GM18873 (cell line): Measurements from ENCODE around the gene DDX5.

Experiments
- ATAC-seq: cut with Tn5 transposase; IDR thresholded peaks from one replicate; pipeline ENCODE4 v1.9.1; 2021; ENCODE audit warnings: mild to moderate bottlenecking, moderate library complexity, moderate number of reproducible peaks; ENCODE audit not compliant: unreplicated experiment, low FRiP score

DDX5 gene

DNA sequence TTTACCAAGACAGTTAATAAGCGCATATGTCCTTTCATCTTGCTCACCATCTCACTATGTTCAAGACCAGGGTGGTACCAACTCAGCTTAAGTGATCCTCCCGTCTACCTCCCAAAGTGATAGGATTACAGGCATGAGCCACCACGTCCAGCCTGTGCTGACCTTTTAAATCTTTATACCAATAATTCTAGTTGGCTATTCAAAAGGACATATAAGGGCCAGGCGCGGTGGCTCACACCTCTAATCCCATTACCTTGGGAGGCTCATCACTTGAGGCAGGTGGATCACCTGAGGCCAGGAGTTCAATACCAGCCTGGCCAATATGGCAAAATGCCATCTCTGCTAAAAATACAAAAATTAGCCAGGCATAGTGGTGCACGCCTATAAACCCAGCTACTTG is 3.1 kb upstream of the DDX5 start:
- ATAC-seq = no peak

DNA sequence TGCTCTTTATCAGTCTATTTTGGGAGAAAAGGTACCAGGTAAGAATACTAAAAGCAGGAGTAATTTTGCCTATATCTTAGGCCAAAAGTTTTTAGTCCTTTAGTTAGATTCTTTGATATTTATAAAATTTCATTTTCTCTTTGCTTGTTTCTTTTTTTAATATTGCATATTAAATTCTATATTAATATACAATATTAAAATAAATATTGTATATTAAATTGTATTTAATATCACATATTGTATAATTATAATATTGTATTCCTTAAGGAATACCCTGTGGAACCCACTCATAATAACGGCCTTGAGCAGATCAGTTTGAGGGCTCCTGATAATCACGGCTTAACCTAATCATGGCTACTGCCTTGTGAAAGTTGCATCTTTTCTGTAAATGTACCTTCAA is 2.6 kb upstream of the DDX5 start:
- ATAC-seq = no peak

DNA sequence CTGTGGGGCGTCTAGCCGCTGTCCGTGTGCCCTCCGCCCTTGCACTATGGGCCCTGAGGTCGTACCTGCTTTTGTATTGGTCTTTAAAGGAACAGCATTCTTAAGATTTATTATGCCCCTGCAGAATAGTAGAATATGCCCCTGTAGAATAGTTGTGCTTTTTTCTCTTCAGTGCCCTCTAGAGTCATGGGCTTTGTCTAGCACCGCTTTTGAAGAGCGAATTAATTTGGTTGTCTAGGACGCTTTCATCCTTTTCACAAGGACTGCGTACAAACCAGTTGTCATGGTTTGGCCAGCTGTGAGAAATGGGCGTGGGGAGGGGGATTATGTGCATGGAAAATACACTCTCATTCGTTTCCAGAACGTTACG is 1.3 kb upstream of the DDX5 start:
- ATAC-seq = no peak

DNA sequence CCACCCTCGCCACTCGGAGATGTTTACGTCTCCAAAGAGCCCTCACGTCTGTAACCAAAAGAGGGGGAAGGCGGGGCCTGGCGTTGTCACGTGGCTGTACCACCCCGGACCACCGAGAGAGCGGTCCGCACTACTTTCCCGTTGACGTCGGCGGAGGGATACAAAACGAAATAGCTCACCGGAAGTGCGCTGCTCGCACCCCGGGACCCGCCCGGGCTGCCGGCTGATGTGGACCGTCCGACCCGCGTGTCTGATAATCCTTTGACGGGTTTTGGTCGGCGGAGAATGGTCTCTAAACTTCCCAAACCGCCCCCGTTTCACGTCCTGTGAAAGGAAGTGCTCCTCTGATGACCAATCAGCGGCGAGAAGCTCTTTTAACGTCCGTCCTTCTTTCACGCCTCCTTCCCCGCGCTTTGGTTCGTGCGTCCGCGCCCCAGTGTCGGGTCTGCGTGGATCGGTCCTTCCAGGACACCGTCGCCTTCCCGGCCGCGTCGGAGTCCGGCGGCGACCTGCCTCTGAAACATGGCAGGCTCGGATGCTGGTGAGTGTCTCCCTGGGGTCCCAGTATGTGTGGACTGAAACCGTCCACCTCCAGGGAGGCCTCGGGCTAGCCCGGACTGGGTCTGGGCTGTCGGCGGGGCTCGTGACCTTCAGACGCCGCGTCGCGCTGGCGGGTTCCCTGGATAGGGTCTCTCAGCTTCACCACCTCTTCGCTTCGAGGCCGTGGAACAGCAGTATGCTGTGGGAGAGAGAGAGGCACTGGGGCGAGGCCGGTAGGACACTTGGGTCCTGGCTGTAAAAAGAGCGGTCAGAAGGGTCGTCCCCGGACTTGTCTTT is 705 bp upstream of the DDX5 start, which contains the start of gene CEP95:
Gene CEP95 (plus strand): TSS at position 402 of the 837 bp plus-strand sequence. CDS start 121 bp downstream, at position 523.
- ATAC-seq = peak; percentile 46

DNA sequence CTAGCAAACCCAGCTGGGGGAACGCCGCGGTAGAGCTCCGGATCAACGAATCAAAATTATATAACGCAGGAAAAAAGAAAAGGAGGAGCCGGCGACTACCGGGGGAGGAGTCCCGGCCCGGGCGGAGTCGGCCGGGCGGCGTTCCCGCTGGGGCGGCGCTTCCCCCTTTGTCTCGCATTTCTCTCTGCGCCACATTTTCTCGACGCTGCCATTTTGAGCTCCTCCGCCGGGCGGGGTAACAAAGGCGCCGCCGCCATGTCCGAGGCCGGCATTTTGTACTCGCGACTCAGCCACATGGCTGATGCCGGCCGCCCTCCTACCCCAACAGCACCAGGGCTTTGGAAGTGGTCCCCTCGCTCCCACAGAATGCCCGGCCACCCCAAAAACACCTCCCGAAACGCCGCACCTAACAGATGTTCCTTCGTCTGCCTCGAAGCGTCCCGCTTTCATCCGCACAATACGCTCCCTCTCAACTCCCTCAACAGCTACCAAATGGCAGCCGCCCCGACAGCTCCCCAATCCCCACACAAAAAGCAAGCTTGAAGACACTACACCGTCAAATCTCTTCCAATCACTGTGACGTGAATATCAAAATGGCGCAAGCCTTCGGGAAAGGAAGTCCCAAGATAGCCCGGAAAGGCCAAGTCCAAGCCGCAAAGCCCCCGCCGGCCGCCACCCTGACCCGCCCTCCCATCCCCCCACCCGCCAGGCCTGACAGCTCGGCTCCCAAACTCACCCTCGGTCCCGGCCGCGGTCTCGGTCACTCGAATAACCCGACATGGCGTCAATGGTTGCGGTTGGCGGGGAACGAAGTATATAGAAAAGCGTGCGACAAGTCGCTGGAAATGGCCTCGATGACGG is 519 bp downstream of the DDX5 start:
- ATAC-seq = peak; percentile 0

DNA sequence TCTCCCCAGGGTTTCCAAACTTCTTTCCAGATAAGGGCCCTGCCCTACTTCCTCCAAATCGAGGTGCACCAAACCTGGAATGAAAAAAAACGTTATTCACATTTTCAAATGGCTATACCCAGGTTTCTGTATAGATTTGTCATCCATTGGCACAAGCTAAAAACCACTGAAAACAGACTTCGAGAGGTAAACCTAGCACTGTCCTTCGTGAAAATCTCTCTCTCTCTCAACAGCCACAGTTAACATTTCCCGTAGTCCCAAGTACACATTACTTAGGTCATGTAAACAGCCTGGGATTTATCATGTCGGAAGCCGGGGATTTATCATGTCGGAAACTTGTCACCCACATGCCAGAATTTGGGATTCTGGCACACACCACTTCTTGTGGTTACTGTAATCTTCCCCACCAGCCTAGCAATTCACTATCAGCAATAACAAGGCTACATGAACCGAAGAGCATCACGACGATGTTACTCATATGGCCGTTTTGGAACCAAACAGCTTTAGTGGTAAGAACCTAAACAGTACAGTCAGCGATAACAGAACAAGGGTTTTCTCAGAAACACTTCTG is 1.2 kb downstream of the DDX5 start:
- no peak for ATAC-seq

DNA sequence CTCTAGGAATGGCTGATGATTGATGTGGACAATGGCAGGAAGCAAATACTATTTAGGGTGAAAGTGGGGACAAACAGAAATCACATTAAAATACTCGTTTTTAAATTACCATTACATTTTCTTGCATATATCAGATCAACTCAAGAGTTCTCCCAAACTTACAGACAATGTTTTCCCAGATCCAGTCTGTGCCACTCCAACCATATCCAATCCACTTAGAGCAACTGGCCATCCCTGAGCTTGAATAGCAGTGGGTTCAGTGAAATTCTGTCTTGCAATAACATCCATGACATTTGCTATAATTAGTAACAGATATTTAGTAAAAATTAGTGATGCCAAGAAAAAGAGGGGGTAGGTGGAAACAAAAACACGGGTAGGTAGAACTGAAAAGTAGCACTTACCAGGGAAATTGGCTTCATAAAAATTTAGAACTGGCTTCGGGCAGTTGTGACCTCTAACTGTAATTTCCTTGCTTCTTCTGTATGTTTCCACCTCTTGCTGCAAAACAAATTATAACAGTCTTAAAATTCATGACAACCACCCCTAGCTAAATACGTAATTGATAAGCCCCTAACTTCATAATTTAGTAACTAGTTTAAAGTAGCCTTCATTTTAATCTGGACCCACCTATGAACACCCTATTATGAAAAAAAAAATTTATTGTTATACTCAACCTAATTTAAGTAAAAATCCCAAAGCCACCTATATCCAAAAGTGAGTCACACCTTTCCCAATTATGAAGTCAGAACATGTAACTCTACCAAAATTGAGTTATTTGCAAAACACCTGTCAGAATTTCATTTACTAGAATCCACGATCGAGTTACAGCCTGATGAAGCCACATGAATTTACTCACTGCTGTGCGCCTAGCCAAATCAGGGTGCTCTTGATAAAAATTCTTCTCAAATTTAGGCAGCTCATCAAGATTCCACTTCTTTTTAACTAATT is 2.0 kb downstream of the DDX5 start:
- no peak for ATAC-seq

DNA sequence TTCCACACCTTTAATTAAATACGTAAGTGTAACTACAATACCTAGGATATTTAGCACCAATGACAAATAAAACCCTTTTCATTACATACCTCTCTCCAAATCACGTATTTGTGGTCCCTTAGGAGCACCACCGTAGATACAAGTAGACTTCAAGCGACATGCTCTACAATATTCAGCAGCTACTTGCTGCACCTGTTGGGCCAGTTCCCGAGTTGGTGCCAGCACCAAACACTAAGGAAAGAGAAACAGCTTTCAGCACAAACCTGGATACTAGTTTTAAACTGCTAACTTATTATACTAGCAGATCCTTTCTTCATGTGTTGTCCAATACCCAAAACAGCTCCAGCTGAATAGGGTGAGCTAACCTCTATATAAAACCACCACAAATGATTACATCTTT is 2.7 kb downstream of the DDX5 start:
- no peak for ATAC-seq

DNA sequence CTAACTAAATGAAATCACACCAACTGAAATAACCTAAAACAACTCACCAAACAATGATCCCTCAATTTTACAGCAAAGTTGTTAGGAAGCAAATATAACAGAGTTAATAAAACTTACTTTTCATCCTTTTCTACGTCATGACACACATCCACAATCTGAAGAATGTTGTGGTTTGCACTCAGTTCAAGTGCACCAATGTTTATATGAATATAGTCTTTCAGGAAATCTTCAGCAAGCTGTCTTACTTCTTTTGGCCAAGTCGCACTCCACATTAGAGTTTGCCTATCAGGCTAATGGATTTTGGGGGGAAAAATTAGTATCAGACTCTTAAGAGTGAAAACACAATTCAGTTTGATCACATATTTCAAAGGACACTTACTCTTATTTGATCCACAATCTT is 3.3 kb downstream of the DDX5 start:
- ATAC-seq = no peak

DNA sequence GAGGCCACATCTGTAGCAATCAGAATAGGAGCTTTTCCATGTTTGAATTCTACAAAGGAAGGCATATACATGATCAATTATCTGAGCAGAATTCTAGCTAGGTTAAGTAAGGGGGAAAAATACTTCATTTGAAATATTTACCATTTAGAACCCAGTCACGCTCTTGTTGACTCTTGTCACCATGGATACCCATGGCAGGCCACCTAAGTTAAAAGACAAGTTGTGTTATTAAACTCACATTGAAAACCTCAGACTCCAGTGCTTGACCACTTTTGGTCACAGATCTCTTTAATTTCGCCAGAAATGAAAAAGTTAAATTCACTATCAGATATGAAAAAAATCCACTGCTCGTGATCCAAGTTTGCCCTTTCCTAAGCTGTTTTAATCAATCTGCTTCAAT is 4.1 kb downstream of the DDX5 start:
- ATAC-seq = no peak

DNA sequence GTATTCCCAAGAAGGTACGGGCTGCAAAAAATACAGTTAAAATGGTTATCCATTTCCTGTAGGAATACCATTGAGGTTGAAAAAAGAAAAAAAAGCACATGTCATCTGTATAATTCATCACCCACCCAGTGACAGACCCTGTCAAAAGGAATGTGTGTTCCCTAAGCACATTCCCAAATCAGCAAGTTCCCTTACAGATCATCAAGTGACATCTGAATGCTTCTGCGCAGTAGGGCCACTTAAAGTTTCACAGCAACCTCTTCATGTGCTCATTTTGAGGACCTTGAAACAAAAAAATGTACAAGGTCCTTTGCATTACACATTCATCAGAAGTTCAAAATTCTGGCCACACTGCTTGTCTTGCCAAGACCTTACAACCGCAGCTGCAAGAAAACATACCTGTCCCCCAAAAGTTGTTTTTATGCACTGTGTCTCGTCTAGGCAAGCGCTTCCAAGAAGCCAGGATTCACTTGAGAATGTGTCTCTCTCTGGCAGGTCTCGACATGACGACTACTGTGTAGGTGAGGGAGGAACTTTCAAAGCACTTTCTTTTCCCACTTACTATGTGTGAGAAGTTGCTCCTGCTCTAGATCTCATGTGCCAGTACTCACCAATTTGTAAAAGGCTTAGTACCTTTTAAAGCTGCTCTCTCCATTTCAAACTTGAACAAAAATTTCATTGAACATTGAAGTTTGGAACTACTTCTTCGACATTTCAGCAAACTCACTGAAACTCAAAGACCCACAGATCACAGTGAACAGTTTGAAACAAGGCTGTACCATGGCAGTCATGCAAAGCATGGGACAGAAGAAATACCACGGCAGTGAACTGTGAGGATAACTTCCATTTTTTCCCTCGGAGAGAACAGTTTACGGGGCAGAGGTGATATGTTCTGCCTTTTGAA is 5.0 kb downstream of the DDX5 start:
- ATAC-seq = no peak

DNA sequence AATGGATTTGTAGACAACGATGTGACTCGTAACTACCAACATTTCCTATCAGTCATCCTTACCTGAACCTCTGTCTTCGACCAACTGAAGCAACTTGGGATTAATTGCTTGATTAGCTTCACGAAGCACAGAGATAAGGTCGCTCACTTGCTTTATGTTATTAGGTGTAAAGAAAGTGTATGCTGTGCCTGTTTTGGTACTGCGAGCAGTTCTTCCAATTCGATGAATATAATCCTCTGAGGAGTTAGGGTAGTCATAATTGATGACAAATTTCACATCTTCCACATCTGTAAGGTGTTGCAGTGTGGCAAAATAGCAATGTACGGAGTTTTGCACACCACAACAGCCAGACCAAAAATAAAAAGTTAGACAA is 5.6 kb downstream of the DDX5 start:
- no peak for ATAC-seq

DNA sequence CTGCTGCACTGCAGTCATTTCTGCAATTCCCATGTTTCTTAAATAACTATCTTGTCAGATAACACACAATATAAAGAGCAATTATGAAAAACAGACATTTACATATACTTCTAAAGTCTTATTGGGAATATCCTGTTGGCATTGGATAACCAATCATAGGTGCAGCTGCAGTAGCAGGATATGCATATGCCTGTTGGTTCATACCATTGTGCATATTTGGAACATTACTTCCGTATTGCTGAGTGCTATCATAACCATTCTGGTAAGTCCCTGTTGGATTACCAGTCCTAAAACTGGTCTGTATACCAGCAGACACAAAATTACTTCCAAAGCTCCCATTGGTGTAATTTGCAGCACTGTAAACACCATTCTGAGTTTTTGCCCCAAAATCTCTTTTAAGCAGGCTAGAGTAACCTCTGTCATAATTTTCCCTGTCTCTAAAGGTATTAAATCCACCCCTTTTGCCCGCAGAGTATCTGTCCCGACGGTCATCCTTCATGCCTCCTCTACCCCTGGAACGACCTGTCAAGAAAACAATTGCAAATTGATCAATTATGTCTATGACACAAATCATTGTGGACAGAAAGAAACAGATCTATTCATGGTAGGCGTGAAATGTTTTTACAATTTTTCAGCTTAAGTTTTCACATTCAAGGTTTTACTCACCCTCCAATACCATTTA is 6.1 kb downstream of the DDX5 start:
- no peak for ATAC-seq

DNA sequence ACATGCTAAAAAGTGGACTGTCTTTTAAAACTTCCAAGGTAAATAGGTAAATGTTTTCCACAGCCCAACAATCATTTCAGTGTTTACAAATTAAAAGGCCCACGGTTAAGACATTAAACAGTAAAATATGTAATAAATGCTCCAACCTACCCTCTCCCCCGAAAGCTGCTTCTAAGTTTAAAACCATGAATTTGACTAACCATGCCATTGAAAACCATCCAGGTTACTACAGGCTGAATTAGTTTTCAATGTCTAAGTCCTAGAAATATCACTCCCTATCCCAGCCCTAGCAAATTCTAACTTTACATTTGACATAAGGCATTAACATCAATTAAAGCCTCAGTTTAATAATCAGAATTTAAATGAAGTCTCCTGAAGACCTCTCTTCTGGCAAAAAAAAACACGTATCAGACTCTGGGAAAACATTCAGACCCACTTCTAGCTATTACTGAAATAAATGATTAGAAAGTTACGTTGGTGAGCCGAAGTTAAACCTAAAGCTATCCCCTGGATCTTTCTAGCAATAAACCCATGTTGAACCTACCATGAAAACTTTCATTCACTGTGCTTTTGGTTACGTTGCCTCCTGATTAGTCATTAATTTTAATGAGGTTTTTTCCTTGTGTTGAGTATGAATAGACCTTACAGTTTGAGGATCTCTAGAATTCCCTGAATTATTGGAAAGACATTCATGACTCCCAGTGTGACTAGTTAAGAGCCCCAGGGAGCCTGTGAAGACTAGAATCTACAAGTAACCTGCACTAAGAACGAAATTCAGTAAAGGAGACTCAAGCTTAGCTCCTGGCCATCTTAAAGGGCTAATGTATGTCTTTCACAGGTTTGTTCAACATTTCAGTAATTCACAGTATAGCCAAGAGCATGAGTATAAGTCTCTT is 7.5 kb downstream of the DDX5 start:
- ATAC-seq = no peak

DNA sequence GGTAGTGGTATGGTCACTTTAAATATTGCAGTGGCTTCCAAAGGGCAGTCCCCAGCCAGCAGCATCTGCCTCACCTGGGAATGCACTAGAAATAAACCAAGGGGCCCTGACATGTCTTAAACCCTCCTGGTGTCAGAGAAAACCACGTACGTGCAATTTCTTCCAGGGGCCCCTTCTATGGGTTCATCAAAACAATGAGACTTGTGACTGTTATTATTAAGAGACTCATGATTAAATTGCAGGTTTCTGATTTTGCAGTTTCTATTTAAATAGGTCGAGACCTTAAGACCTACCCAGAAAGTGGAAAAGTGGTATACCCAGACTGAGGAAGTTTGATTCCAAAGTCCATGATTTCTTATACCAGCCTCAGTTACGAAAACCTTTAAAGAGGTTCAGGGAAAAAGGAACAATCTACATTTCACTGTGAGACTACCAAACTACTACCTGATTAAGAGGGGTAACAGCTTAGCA is 8.5 kb downstream of the DDX5 start:
- no peak for ATAC-seq

DNA sequence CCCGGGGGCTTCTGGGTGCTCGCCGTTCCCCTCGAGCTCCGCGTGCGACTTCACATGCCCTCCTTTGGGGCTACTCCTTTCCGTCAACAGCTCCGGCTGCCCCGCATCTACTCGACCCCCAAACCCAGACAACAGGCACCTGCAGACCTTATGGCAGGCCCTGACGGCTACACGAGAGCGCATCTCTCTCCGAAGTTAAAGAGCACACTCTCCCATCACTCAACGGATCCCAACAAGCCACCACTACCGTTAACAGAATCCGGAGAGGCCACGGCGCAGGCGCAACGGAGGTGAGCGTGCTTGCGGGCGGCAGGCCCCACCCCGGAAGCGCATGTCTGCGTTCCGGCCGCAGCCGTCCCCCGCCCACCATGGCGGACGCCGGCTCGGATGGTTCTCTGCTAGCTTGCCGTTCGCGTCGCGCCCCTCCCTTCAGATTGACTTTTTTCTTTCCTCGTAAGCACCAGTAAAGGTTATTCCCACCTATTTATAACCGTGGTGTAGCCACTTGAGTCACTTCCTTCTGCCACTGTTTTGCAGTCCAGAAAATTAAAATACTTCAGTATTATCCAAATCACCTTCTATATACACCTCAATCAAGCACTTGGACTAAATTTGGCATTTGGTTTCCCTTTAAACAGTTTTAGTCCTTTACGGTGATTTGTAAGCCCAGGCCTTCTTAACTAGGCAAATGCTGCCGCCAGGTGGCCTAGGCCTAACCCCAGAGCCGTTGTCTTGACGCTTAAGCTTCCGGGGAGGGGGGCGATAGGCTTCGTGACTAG is 9.1 kb downstream of the DDX5 start, which contains the start of gene POLG2:
Gene POLG2 (minus strand): TSS at position 269 of the 779 bp plus-strand sequence. CDS start 86 bp downstream, at position 183.
- ATAC-seq = peak; percentile 80

DNA sequence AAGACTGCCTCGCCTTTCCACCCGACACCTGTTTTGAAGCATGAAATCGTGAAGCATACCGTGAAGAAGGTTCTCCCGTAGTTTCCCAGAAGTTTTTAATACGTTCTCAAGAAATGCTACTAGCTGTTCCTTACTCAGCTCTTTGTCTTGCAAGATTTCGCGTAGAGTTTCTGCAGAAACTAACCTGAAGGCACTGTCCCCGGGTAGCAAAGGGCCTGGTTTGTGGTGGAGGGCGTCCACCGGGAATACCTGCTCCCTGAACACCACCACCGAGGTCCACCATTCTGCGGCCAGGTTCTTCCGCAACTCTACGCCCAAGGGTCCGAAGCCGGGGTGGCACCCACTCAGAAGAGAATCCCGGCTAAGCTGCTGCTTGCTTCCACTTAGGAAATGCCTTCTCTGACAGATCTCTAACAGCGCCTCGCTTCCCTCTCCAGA is 9.7 kb downstream of the DDX5 start:
- no peak for ATAC-seq
